RWPE2 (cell line): ENCODE results near the gene MTUS2.

Experiments used
- ATAC-seq: fragments of 200-7000 bp; cut with Tn5 transposase; 3 replicates; pipeline ENCODE4 v1.9.1; 2021; ENCODE audit warnings: low read depth
- DNase-seq: peaks from one replicate; pipeline ENCODE4 v3.0.0-alpha.2; 2020; ENCODE audit warnings: low spot score
- H3K27ac ChIP-seq: fragments of 450-650 bp; 2 replicates; pipeline ENCODE4 v1.5.1; 2017; ENCODE audit warnings: mild to moderate bottlenecking; ENCODE audit not compliant: poor library complexity, severe bottlenecking
- H3K27me3 ChIP-seq: fragments of 250-450 bp; sonication (Bioruptor Pico); 2 replicates; pipeline ENCODE4 v1.5.1; 2021; ENCODE audit warnings: mild to moderate bottlenecking, moderate library complexity; ENCODE audit not compliant: insufficient read depth, poor library complexity, severe bottlenecking
- H3K36me3 ChIP-seq: fragments of 250-450 bp; sonication (Bioruptor Pico); 2 replicates; pipeline ENCODE4 v1.5.1; 2020; ENCODE audit warnings: low read depth, mild to moderate bottlenecking, moderate library complexity
- H3K4me1 ChIP-seq: fragments of 250-450 bp; sonication (Bioruptor Pico); 2 replicates; pipeline ENCODE4 v1.5.1; 2021; ENCODE audit warnings: mild to moderate bottlenecking, moderate library complexity; ENCODE audit not compliant: insufficient read depth, poor library complexity, severe bottlenecking
- H3K4me3 ChIP-seq: fragments of 250-450 bp; sonication (Bioruptor Pico); 2 replicates; pipeline ENCODE4 v1.5.1; 2021; ENCODE audit warnings: mild to moderate bottlenecking, moderate library complexity; ENCODE audit not compliant: severe bottlenecking
- H3K9me3 ChIP-seq: fragments of 250-450 bp; sonication (Bioruptor Pico); 2 replicates; pipeline ENCODE4 v1.5.1; 2021; ENCODE audit warnings: mild to moderate bottlenecking, moderate library complexity; ENCODE audit not compliant: severe bottlenecking
- CTCF ChIP-seq: fragments of 450-650 bp; IDR thresholded peaks from one replicate; pipeline ENCODE4 v1.5.1; 2017; ENCODE audit warnings: mild to moderate bottlenecking, moderate library complexity; ENCODE audit not compliant: poor library complexity, severe bottlenecking

MTUS2 gene

GRCh38 chr13:29453617-29454011, 633.5 kb downstream of the MTUS2 start:
- no peaks in the 10 kb centered on the region for H3K9me3 ChIP-seq
- DNase-seq = no peak
- H3K4me3 ChIP-seq = no peak overlapping the region
- H3K27me3 ChIP-seq = no peaks in the 10 kb centered on the region
- no peak for TF ChIP-seq CTCF
- peaks cover 18% of the 10 kb centered on the region for H3K4me1 ChIP-seq
- no peaks in the 10 kb centered on the region for H3K36me3 ChIP-seq
- ATAC-seq = no peak
- no peak overlapping the region for H3K27ac ChIP-seq

GRCh38 chr13:29454931-29455481, 634.9 kb downstream of the MTUS2 start:
- H3K36me3 ChIP-seq = no peaks in the 10 kb centered on the region
- DNase-seq = peak; percentile 76
- no peaks in the 10 kb centered on the region for H3K27me3 ChIP-seq
- H3K4me3 ChIP-seq = no peak overlapping the region
- no peak overlapping the region for H3K27ac ChIP-seq
- no peaks in the 10 kb centered on the region for H3K9me3 ChIP-seq
- ATAC-seq = peak; percentile 80
- peak; percentile 19 for TF ChIP-seq CTCF
- peaks cover 18% of the 10 kb centered on the region for H3K4me1 ChIP-seq

GRCh38 chr13:29456419-29456818, 636.3 kb downstream of the MTUS2 start:
- Histone ChIP-seq H3K27me3 (no peaks in the 10 kb centered on the region), H3K4me1 (peaks cover 18% of the 10 kb centered on the region), H3K36me3 (no peaks in the 10 kb centered on the region), H3K9me3 (no peaks in the 10 kb centered on the region), H3K4me3 (no peak overlapping the region), H3K27ac (peak overlapping the region; percentile 42)
- no peak for DNase-seq
- no peak for TF ChIP-seq CTCF
- ATAC-seq = no peak

- Histone ChIP-seq H3K27me3 (no peaks in the 10 kb centered on the region), H3K4me1 (peaks cover 18% of the 10 kb centered on the region), H3K9me3 (no peaks in the 10 kb centered on the region), H3K27ac (peak overlapping the region; percentile 42), H3K4me3 (no peak overlapping the region), H3K36me3 (no peaks in the 10 kb centered on the region)
- no peak for TF ChIP-seq CTCF
- peak; percentile 92 for ATAC-seq
- DNase-seq = no peak
These were observed 637.2 kb downstream of the MTUS2 start for GRCh38 chr13:29457299-29457698.

GRCh38 chr13:29458419-29458818, 638.3 kb downstream of the MTUS2 start:
- H3K4me1 ChIP-seq = peaks cover 18% of the 10 kb centered on the region
- no peaks in the 10 kb centered on the region for H3K36me3 ChIP-seq
- TF ChIP-seq CTCF = no peak
- DNase-seq (no peak), ATAC-seq (no peak)
- no peak overlapping the region for H3K27ac ChIP-seq
- H3K27me3 ChIP-seq = no peaks in the 10 kb centered on the region
- no peak overlapping the region for H3K4me3 ChIP-seq
- no peaks in the 10 kb centered on the region for H3K9me3 ChIP-seq
